ENCODE results near the gene TTLL11.
"Not testable (repeated sequence)": the region's sequence is repeated elsewhere in the genome, so short reads cannot be mapped to it uniquely, and the experiment has no call there.

TTLL11 gene

GRCh38 chr9:122080986-122081385 lies 12.1 kb downstream of the TTLL11 start:
- no peak for DNase-seq (ENCODE audit: low read depth in 2 of 2)

GRCh38 chr9:122078557-122078956 lies 14.6 kb downstream of the TTLL11 start:
- DNase-seq (ENCODE audit: low read depth in 2 of 2) = no peak

GRCh38 chr9:122076773-122077172 lies 16.3 kb downstream of the TTLL11 start:
- DNase-seq (ENCODE audit: low read depth in 2 of 2) = no peak

- DNase-seq (ENCODE audit: low read depth in 2 of 2) = no peak
These were observed 17.0 kb downstream of the TTLL11 start for GRCh38 chr9:122076117-122076516.

GRCh38 chr9:122075135-122076030 lies 17.7 kb downstream of the TTLL11 start:
- no peak for DNase-seq (ENCODE audit: low read depth in 2 of 2)

- no peak for DNase-seq (ENCODE audit: low read depth in 2 of 2)
These were observed 21.4 kb downstream of the TTLL11 start for GRCh38 chr9:122071715-122072114.

- DNase-seq (ENCODE audit: low read depth in 2 of 2) = no peak
These were observed 22.2 kb downstream of the TTLL11 start for GRCh38 chr9:122070728-122071515.

- DNase-seq (ENCODE audit: low read depth in 2 of 2) = not testable (repeated sequence)
These were observed 26.4 kb downstream of the TTLL11 start for GRCh38 chr9:122066680-122067079.

GRCh38 chr9:122065923-122066629 lies 27.0 kb downstream of the TTLL11 start:
- DNase-seq (ENCODE audit: low read depth in 2 of 2) = no peak

- no peak for DNase-seq (ENCODE audit: low read depth in 2 of 2)
These were observed 32.6 kb downstream of the TTLL11 start for GRCh38 chr9:122060481-122060880.

- no peak for DNase-seq (ENCODE audit: low read depth in 2 of 2)
These were observed 33.2 kb downstream of the TTLL11 start for GRCh38 chr9:122059955-122060324.

GRCh38 chr9:122059214-122059954 lies 33.7 kb downstream of the TTLL11 start:
- no peak for DNase-seq (ENCODE audit: low read depth in 2 of 2)

GRCh38 chr9:122058709-122059108 lies 34.4 kb downstream of the TTLL11 start:
- DNase-seq (ENCODE audit: low read depth in 2 of 2) = no peak

- no peak for DNase-seq (ENCODE audit: low read depth in 2 of 2)
These were observed 35.1 kb downstream of the TTLL11 start for GRCh38 chr9:122058051-122058450.

- DNase-seq (ENCODE audit: low read depth in 2 of 2) = no peak
These were observed 35.9 kb downstream of the TTLL11 start for GRCh38 chr9:122057211-122057610.

GRCh38 chr9:122056484-122056883 lies 36.6 kb downstream of the TTLL11 start:
- DNase-seq (ENCODE audit: low read depth in 2 of 2) = no peak

GRCh38 chr9:122055701-122056100 lies 37.4 kb downstream of the TTLL11 start:
- DNase-seq (ENCODE audit: low read depth in 2 of 2) = no peak

GRCh38 chr9:122053567-122054350 lies 39.3 kb downstream of the TTLL11 start:
- no peak for DNase-seq (ENCODE audit: low read depth in 2 of 2)

- no peak for DNase-seq (ENCODE audit: low read depth in 2 of 2)
These were observed 40.0 kb downstream of the TTLL11 start for GRCh38 chr9:122053064-122053463.

Data from stimulated activated CD8-positive, alpha-beta memory T cell treated with anti-CD3 and anti-CD28 coated beads, Interleukin-7, amount 100 ng/mL, for 1 hour (primary cell).